Stimulated activated CD8-positive, alpha-beta memory T cell treated with anti-CD3 and anti-CD28 coated beads, Interleukin-7, amount 100 ng/mL, for 24 hours (primary cell): Measurements from ENCODE around the gene CTSE.
"Not testable (repeated sequence)": the region's sequence is repeated elsewhere in the genome, so short reads cannot be mapped to it uniquely, and the experiment has no call there.

Experiments used
- DNase-seq: peaks from one replicate; pipeline ENCODE4 v3.0.0-alpha.2; 2020; ENCODE audit warnings: low read depth

Gene CTSE

GRCh38 chr1:206023695-206024094, at the start of gene CTSE:
Gene CTSE, minus strand, starts transcription at chr1:206023895. Its CDS starts 104 bp downstream, at chr1:206023791.
- no peak for DNase-seq

- no peak for DNase-seq
Observed at GRCh38 chr1:206070627-206071304, 47.1 kb upstream of the CTSE start.

- DNase-seq, result no peak
Observed at GRCh38 chr1:206068314-206068713, 44.6 kb upstream of the CTSE start.

GRCh38 chr1:206067486-206068227, 44.0 kb upstream of the CTSE start:
- DNase-seq, result no peak

- DNase-seq, result no peak
Observed at GRCh38 chr1:206066479-206067171, 42.9 kb upstream of the CTSE start.

GRCh38 chr1:206065547-206066145, 42.0 kb upstream of the CTSE start:
- DNase-seq, result no peak

- DNase-seq, result not testable (repeated sequence)
Observed at GRCh38 chr1:206064501-206064900, 40.8 kb upstream of the CTSE start.

- DNase-seq, result not testable (repeated sequence)
Observed at GRCh38 chr1:206064001-206064400, 40.3 kb upstream of the CTSE start.

GRCh38 chr1:206062464-206062863, 38.8 kb upstream of the CTSE start:
- DNase-seq, result no peak

GRCh38 chr1:206060844-206061243, 37.1 kb upstream of the CTSE start:
- no peak for DNase-seq

GRCh38 chr1:206059355-206059915, 35.7 kb upstream of the CTSE start:
- DNase-seq, result no peak

GRCh38 chr1:206058927-206059292, 35.2 kb upstream of the CTSE start:
- no peak for DNase-seq

GRCh38 chr1:206058289-206058926, 34.7 kb upstream of the CTSE start:
- DNase-seq, result not testable (repeated sequence)

- not testable (repeated sequence) for DNase-seq
Observed at GRCh38 chr1:206055639-206056323, 32.1 kb upstream of the CTSE start.

GRCh38 chr1:206055069-206055625, 31.5 kb upstream of the CTSE start:
- DNase-seq, result not testable (repeated sequence)

- DNase-seq, result not testable (repeated sequence)
Observed at GRCh38 chr1:206053616-206054015, 29.9 kb upstream of the CTSE start.

- DNase-seq, result not testable (repeated sequence)
Observed at GRCh38 chr1:206052919-206053610, 29.4 kb upstream of the CTSE start, which contains the start of gene RHEX. Gene RHEX, plus strand, starts transcription at chr1:206053173. Its CDS starts 44,656 bp downstream, at chr1:206097829.

GRCh38 chr1:206052231-206052865, 28.7 kb upstream of the CTSE start:
- not testable (repeated sequence) for DNase-seq

- no peak for DNase-seq
Observed at GRCh38 chr1:206050655-206051235, 27.1 kb upstream of the CTSE start.
